WERI-Rb-1 (cell line): ENCODE data around the gene PRPH.
A peak's percentile ranks its signal among the peaks of the same experiment; 100 is the strongest.

Experiments used
- DNase-seq: peaks from one replicate; pipeline ENCODE4 v3.0.0-alpha.2; 2020
- H3K27ac ChIP-seq: fragments of 250-450 bp; sonication (Bioruptor Pico); 2 replicates; pipeline ENCODE4 v1.5.1; 2020; ENCODE audit warnings: mild to moderate bottlenecking, moderate library complexity
- H3K27me3 ChIP-seq: fragments of 250-450 bp; sonication (Bioruptor Pico); 2 replicates; pipeline ENCODE4 v1.5.1; 2021; ENCODE audit warnings: mild to moderate bottlenecking, low read depth, moderate library complexity; ENCODE audit not compliant: insufficient read depth, severe bottlenecking
- H3K36me3 ChIP-seq: fragments of 250-450 bp; sonication (Bioruptor Pico); 2 replicates; pipeline ENCODE4 v1.5.1; 2020; ENCODE audit warnings: mild to moderate bottlenecking, moderate library complexity
- H3K4me3 ChIP-seq: 2 replicates; pipeline ENCODE4 v1.5.1; 2011; ENCODE audit warnings: low read depth, mild to moderate bottlenecking, control low read depth, low read length
- H3K9me3 ChIP-seq: fragments of 250-450 bp; sonication (Bioruptor Pico); 2 replicates; pipeline ENCODE4 v1.5.1; 2021; ENCODE audit warnings: mild to moderate bottlenecking, moderate library complexity; ENCODE audit not compliant: severe bottlenecking
- TF ChIP-seq, protein P1 (sequence below): IDR thresholded peaks from 2 replicates; pipeline ENCODE4 v1.5.1; 2011; ENCODE audit warnings: low read depth, mild to moderate bottlenecking, control low read depth, inconsistent platforms, low read length

Gene PRPH

GRCh38 chr12:49322708-49323523 lies 28.0 kb downstream of the PRPH start, which contains the start of gene TROAP:
Gene TROAP (plus strand): TSS chr12:49323255. CDS start chr12:49323609, 354 bp downstream.
- H3K27me3 ChIP-seq = no peaks in the 10 kb centered on the region
- DNase-seq = peak; percentile 98
- H3K36me3 ChIP-seq = peaks cover 33% of the 10 kb centered on the region
- peak within 1 kb of the TSS; percentile 85 for H3K4me3 ChIP-seq
- no peaks in the 10 kb centered on the region for H3K9me3 ChIP-seq
- TF ChIP-seq, protein P1, sequence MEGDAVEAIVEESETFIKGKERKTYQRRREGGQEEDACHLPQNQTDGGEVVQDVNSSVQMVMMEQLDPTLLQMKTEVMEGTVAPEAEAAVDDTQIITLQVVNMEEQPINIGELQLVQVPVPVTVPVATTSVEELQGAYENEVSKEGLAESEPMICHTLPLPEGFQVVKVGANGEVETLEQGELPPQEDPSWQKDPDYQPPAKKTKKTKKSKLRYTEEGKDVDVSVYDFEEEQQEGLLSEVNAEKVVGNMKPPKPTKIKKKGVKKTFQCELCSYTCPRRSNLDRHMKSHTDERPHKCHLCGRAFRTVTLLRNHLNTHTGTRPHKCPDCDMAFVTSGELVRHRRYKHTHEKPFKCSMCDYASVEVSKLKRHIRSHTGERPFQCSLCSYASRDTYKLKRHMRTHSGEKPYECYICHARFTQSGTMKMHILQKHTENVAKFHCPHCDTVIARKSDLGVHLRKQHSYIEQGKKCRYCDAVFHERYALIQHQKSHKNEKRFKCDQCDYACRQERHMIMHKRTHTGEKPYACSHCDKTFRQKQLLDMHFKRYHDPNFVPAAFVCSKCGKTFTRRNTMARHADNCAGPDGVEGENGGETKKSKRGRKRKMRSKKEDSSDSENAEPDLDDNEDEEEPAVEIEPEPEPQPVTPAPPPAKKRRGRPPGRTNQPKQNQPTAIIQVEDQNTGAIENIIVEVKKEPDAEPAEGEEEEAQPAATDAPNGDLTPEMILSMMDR = no peak
- peak within 1 kb of the TSS; percentile 88 for H3K27ac ChIP-seq

- H3K27ac ChIP-seq = peak overlapping the region; percentile 88
- no peaks in the 10 kb centered on the region for H3K9me3 ChIP-seq
- H3K27me3 ChIP-seq = no peaks in the 10 kb centered on the region
- peaks cover 33% of the 10 kb centered on the region for H3K36me3 ChIP-seq
- TF ChIP-seq, protein P1 = no peak
- no peak for DNase-seq
- peak overlapping the region; percentile 85 for H3K4me3 ChIP-seq
These were observed 28.7 kb downstream of the PRPH start for GRCh38 chr12:49323524-49324097.

DNA sequence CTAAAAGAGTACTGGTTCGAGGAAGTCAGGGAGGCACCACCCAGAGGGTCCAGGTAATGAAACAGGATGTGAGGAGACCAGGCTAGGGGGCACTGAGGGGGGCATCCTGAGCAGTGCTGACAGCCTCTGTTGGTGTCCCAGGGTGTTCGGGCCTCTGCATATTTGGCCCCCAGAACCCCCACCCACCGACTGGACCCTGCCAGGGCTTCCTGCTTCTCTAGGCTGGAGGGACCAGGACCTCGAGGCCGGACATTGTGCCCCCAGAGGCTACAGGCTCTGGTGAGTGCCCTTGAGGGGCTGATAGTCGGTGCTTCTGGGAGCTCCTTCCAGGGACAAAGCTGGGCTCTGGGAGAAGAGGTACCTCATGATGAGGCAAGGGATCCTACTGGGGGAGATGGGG lies 30.7 kb downstream of the PRPH start:
- no peak overlapping the region for H3K27ac ChIP-seq

DNA sequence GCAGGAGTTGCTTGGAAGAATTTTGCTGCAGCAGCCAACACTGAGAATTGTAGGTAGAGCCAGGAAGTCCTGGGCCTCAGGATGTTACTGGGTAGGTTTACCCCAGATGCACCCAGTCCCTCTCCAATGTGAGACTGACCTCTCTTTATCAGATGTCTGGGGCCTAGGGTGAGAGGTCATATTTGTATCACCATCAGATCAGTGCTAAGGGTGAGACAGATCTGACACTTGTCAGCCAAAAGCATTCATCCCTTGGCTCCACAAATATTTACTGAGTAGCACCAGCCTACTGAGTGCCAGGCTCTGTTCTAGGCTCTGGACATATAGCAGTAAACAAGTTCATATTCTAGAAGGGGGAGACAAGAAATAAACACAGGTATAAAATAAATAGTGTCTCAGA lies 32.4 kb downstream of the PRPH start:
- TF ChIP-seq, protein P1 = no peak
- Histone ChIP-seq H3K36me3 (peaks cover 55% of the 10 kb centered on the region), H3K27me3 (no peaks in the 10 kb centered on the region), H3K9me3 (no peaks in the 10 kb centered on the region), H3K27ac (no peak overlapping the region), H3K4me3 (no peak overlapping the region)
- no peak for DNase-seq

More for the DNA sequence above, 30.7 kb downstream of the PRPH start:
- H3K9me3 ChIP-seq = no peaks in the 10 kb centered on the region
- no peak for DNase-seq
- H3K4me3 ChIP-seq = no peak overlapping the region
- H3K36me3 ChIP-seq = peaks cover 47% of the 10 kb centered on the region
- TF ChIP-seq, protein P1 = no peak
- no peaks in the 10 kb centered on the region for H3K27me3 ChIP-seq

GRCh38 chr12:49327887-49328286 lies 32.9 kb downstream of the PRPH start:
- Histone ChIP-seq H3K27me3 (no peaks in the 10 kb centered on the region), H3K9me3 (no peaks in the 10 kb centered on the region), H3K27ac (no peak overlapping the region), H3K36me3 (peaks cover 55% of the 10 kb centered on the region), H3K4me3 (no peak overlapping the region)
- DNase-seq = no peak
- TF ChIP-seq, protein P1 = no peak
